ENCODE data around the gene MYH8. TPM values are rescaled to one million over a fixed set of nuclear protein-coding genes. Genes with fewer than 3 reads are reported as not detected.

The MYH8 gene
- total and polyA plus RNA-seq, 4 donors = 0.14 TPM; not detected in 3

GRCh38 chr17:10354651-10355050, 67.1 kb downstream of the MYH8 start:
- H3K9me3 ChIP-seq (ENCODE audit: control insufficient read depth in 4 of 4, low read length in 3 of 4) = no peaks in the 10 kb centered on the region
- H3K9ac ChIP-seq (ENCODE audit: low read depth in 1 of 2, low read length in 2 of 2) = no peak overlapping the region
- 71% methylated on average over 9 of the region's 9 CpGs for WGBS
- H3K27ac ChIP-seq (ENCODE audit: low read depth in 1 of 2, low read length in 2 of 2) = no peak overlapping the region
- no peak overlapping the region for H3K4me3 ChIP-seq (ENCODE audit: low read depth in 1 of 3, low read length in 3 of 3)
- no peak for DNase-seq (ENCODE audit: low spot score)
- no peaks in the 10 kb centered on the region for H3K4me1 ChIP-seq (ENCODE audit: control insufficient read depth in 4 of 4, insufficient read depth in 4 of 4, low read length in 3 of 4)
- TF ChIP-seq, protein P1, sequence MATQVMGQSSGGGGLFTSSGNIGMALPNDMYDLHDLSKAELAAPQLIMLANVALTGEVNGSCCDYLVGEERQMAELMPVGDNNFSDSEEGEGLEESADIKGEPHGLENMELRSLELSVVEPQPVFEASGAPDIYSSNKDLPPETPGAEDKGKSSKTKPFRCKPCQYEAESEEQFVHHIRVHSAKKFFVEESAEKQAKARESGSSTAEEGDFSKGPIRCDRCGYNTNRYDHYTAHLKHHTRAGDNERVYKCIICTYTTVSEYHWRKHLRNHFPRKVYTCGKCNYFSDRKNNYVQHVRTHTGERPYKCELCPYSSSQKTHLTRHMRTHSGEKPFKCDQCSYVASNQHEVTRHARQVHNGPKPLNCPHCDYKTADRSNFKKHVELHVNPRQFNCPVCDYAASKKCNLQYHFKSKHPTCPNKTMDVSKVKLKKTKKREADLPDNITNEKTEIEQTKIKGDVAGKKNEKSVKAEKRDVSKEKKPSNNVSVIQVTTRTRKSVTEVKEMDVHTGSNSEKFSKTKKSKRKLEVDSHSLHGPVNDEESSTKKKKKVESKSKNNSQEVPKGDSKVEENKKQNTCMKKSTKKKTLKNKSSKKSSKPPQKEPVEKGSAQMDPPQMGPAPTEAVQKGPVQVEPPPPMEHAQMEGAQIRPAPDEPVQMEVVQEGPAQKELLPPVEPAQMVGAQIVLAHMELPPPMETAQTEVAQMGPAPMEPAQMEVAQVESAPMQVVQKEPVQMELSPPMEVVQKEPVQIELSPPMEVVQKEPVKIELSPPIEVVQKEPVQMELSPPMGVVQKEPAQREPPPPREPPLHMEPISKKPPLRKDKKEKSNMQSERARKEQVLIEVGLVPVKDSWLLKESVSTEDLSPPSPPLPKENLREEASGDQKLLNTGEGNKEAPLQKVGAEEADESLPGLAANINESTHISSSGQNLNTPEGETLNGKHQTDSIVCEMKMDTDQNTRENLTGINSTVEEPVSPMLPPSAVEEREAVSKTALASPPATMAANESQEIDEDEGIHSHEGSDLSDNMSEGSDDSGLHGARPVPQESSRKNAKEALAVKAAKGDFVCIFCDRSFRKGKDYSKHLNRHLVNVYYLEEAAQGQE (IDR thresholded peaks at IDR 0.05) = no peak
- no peak for TF ChIP-seq HNF4A (conservative IDR thresholded peaks at IDR 0.05)
- TF ChIP-seq ATF3 (IDR thresholded peaks at IDR 0.05) = no peak
- TF ChIP-seq FOXA1 (IDR thresholded peaks at IDR 0.05) = no peak
- no peak for TF ChIP-seq RAD21 (IDR thresholded peaks at IDR 0.05)
- TF ChIP-seq SP1 (IDR thresholded peaks at IDR 0.05) = no peak
- TF ChIP-seq, protein P2, sequence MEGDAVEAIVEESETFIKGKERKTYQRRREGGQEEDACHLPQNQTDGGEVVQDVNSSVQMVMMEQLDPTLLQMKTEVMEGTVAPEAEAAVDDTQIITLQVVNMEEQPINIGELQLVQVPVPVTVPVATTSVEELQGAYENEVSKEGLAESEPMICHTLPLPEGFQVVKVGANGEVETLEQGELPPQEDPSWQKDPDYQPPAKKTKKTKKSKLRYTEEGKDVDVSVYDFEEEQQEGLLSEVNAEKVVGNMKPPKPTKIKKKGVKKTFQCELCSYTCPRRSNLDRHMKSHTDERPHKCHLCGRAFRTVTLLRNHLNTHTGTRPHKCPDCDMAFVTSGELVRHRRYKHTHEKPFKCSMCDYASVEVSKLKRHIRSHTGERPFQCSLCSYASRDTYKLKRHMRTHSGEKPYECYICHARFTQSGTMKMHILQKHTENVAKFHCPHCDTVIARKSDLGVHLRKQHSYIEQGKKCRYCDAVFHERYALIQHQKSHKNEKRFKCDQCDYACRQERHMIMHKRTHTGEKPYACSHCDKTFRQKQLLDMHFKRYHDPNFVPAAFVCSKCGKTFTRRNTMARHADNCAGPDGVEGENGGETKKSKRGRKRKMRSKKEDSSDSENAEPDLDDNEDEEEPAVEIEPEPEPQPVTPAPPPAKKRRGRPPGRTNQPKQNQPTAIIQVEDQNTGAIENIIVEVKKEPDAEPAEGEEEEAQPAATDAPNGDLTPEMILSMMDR (IDR thresholded peaks at IDR 0.05; ENCODE audit: low read depth, low read length, missing input control) = no peak
- TF ChIP-seq NR2F2 (IDR thresholded peaks at IDR 0.05) = no peak
- TF ChIP-seq JUND (IDR thresholded peaks at IDR 0.05) = no peak
- no peak for TF ChIP-seq GABPA (IDR thresholded peaks at IDR 0.05 in 1 of 2, conservative IDR thresholded peaks at IDR 0.05 in 1 of 2)
- TF ChIP-seq HNF4G (IDR thresholded peaks at IDR 0.05) = no peak
- TF ChIP-seq EGR1 (IDR thresholded peaks at IDR 0.05; ENCODE audit: low read depth in 2 of 2) = no peak
- no peak for TF ChIP-seq YY1 (IDR thresholded peaks at IDR 0.05)
- TF ChIP-seq TAF1 (conservative IDR thresholded peaks at IDR 0.05) = no peak
- TF ChIP-seq FOXA2 (IDR thresholded peaks at IDR 0.05) = no peak
- no peak for TF ChIP-seq MAX (IDR thresholded peaks at IDR 0.05)
- TF ChIP-seq ZBTB33 (IDR thresholded peaks at IDR 0.05) = no peak
- TF ChIP-seq RXRA (IDR thresholded peaks at IDR 0.05) = no peak
- H3K27me3 ChIP-seq (ENCODE audit: control insufficient read depth in 4 of 4, insufficient read depth in 4 of 4, low read length in 3 of 4) = peaks cover 0 to 14% (median 0%) of the 10 kb centered on the region in 4 donors
- no peaks in the 10 kb centered on the region for H3K36me3 ChIP-seq (ENCODE audit: control insufficient read depth in 4 of 4, insufficient read depth in 3 of 4, low read depth in 1 of 4, low read length in 3 of 4)
